Lower leg skin (tissue), 4 donors: ENCODE measurements around the gene CADPS2. TPM values are rescaled to one million over a fixed set of nuclear protein-coding genes. Genes with fewer than 3 reads are reported as not detected.

Source experiments
- DNase-seq, 2 donors: peaks; one replicate each; pipeline ENCODE4 v3.0.0-alpha.2; 2019; ENCODE audit warnings: low spot score in 2 of 2
- H3K4me3 ChIP-seq: fragments of 200-600 bp; sonication (generic); 2 replicates; pipeline ENCODE4 v1.5.1; 2017; ENCODE audit warnings: mild to moderate bottlenecking, low read depth; ENCODE audit not compliant: poor library complexity, severe bottlenecking
- POLR2A ChIP-seq, 2 donors: fragments of 450-650 bp; IDR thresholded peaks; one replicate each; pipeline ENCODE4 v1.6.1; 2016 to 2017; ENCODE audit warnings: antibody characterized with exemption in 2 of 2, mild to moderate bottlenecking in 1 of 2, moderate library complexity in 1 of 2
- WGBS, 2 donors: methylation state at CpG; one replicate each; pipeline ENCODE4 v1.1.5; 2018; 5-methylcytosine and 5-hydroxymethylcytosine counted together
- intact Hi-C: fragments of 100-400 bp; cut with DNase I; formaldehyde crosslinking; loops from one replicate; pipeline ENCODE4 v1.15.0; 2023; ENCODE audit warnings: low total_unique reads
- total RNA-seq, 4 donors: library from RNA; depleted of rRNA; stranded (reverse); fragments of >200 nt; gene quantifications; one replicate each; pipeline ENCODE4 v1.1.0, GENCODE V29; 2016
- TF ChIP-seq, protein P1 (sequence below), 3 donors: fragments of 450-650 bp; IDR thresholded peaks; one replicate each; pipeline ENCODE4 v1.5.1; 2016; ENCODE audit warnings: antibody characterized with exemption in 3 of 3, mild to moderate bottlenecking in 3 of 3, moderate library complexity in 2 of 3

CADPS2 gene
- total RNA-seq, 4 donors from 2014 or later = 4.1 to 11.6 (median 6.5) TPM

DNA sequence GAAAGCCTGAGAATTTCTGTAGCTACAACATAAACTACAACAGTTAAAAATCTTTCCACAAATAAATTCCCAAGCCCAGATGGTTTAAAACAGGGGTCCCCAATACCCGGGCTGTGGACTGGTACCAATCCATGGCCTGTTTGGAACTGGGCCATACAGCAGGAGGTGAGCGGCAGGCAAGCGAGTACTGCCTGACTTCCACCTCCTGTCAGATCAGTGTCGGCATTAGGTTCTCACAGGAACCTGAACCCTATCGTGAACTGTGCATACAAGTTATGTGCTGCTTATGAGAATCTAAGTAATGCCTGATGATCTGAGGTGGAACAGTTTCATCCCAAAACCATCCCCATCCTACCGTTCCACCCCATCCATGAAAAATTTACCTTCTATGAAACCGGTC is 421.0 kb downstream of the CADPS2 start:
- 91 to 93% methylated on average over 7 of the region's 7 CpGs for WGBS, 2 donors

DNA sequence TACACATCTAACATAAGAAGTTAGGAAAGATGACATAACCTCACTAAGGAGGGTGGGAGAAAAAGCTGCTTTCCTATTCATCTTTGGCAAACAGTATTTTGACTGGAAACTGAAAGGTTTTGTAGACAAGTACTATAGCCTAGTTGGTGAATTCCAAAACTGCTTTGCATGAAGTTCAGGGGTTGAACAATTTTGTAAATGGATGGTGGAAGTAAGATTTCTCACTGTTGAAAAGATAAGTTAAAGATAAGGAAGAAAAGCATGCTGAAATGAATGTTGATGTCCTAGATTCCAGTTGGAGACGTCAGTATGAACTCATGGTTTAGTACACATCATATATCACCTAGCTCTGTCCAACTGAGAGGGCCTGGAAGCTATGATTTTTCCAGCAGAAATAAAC is 422.6 kb downstream of the CADPS2 start:
- DNase-seq = no peak
- TF ChIP-seq, protein P1, sequence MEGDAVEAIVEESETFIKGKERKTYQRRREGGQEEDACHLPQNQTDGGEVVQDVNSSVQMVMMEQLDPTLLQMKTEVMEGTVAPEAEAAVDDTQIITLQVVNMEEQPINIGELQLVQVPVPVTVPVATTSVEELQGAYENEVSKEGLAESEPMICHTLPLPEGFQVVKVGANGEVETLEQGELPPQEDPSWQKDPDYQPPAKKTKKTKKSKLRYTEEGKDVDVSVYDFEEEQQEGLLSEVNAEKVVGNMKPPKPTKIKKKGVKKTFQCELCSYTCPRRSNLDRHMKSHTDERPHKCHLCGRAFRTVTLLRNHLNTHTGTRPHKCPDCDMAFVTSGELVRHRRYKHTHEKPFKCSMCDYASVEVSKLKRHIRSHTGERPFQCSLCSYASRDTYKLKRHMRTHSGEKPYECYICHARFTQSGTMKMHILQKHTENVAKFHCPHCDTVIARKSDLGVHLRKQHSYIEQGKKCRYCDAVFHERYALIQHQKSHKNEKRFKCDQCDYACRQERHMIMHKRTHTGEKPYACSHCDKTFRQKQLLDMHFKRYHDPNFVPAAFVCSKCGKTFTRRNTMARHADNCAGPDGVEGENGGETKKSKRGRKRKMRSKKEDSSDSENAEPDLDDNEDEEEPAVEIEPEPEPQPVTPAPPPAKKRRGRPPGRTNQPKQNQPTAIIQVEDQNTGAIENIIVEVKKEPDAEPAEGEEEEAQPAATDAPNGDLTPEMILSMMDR (IDR thresholded peaks at IDR 0.05) = no peak
- no peak for TF ChIP-seq POLR2A (IDR thresholded peaks at IDR 0.05)
- intact Hi-C loops = no loop called here
- no peak overlapping the region for H3K4me3 ChIP-seq
- 47 to 67% methylated on average over 1 of the region's 1 CpG for WGBS, 2 donors

More for the DNA sequence above, 421.0 kb downstream of the CADPS2 start:
- intact Hi-C loops = no loop called here
- TF ChIP-seq, protein P1 (IDR thresholded peaks at IDR 0.05) = no peak
- TF ChIP-seq POLR2A (IDR thresholded peaks at IDR 0.05) = no peak
- no peak overlapping the region for H3K4me3 ChIP-seq
- no peak for DNase-seq

DNA sequence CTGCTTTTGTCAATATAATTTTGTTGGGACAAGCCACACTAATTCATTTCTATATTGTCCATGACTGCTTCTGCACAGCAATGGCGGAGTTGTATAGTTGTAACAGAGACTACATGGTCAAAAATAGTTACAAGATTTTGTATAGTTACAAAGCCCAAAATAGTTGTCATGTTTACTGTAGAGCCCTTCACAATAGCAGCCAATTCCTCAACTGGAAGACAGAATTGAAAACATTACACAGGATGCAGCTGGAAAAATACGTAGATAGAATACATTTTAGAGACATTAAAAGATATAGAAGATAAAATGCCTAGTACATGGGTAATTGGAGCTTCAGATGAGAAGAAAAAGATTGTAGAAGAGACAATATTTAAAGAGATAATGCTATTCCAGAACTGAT is 425.3 kb downstream of the CADPS2 start:
- intact Hi-C loops = no loop called here
- 69 to 80% methylated on average over 2 of the region's 2 CpGs for WGBS, 2 donors
- TF ChIP-seq POLR2A (IDR thresholded peaks at IDR 0.05) = no peak
- TF ChIP-seq, protein P1 (IDR thresholded peaks at IDR 0.05) = no peak
- DNase-seq = no peak
- H3K4me3 ChIP-seq = no peak overlapping the region

DNA sequence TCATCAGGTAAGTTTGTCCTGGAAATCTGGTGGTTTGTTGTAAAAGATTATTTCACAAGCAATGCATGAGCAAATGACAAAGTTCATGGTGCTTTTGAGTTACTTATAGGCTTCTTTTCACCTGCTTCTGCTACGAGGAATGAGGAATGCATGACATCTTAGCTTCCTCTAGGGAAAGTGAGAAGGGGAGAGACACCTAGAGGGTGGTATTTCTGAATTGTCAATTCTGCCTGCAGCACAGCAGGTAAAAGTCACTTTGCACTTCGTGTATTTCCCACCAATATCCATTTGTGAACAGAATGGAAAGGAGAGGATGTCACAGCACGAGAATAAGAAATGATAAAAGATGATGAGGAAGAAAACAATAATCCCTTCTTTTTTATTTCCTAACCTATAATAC is 428.3 kb downstream of the CADPS2 start:
- 50 to 56% methylated on average over 3 of the region's 3 CpGs for WGBS, 2 donors
- intact Hi-C loops = no loop called here
- no peak overlapping the region for H3K4me3 ChIP-seq
- no peak for TF ChIP-seq POLR2A (IDR thresholded peaks at IDR 0.05)
- TF ChIP-seq, protein P1 (IDR thresholded peaks at IDR 0.05) = no peak
- no peak for DNase-seq

DNA sequence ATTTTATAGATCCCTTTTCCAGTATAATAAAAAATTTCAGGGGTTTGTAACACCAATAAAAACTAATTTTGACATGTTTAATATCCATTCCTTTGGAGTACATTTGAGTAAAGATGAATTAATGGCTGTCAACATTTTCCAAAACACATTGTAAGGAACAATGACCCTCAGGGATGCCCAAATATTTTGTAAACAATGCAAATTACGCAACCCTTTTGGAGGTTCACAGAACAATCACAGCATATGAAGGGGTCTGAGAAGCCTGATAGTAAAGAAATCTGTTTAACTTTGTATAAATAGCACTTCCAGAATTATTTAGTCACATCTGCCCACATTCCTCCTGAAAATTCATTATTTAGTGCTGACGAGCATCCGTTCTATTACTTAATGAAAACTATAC is 428.9 kb downstream of the CADPS2 start:
- 88 to 94% methylated on average over 3 of the region's 3 CpGs for WGBS, 2 donors
- intact Hi-C loops = no loop called here
- TF ChIP-seq, protein P1 (IDR thresholded peaks at IDR 0.05) = no peak
- no peak for TF ChIP-seq POLR2A (IDR thresholded peaks at IDR 0.05)
- H3K4me3 ChIP-seq = no peak overlapping the region
- no peak for DNase-seq

DNA sequence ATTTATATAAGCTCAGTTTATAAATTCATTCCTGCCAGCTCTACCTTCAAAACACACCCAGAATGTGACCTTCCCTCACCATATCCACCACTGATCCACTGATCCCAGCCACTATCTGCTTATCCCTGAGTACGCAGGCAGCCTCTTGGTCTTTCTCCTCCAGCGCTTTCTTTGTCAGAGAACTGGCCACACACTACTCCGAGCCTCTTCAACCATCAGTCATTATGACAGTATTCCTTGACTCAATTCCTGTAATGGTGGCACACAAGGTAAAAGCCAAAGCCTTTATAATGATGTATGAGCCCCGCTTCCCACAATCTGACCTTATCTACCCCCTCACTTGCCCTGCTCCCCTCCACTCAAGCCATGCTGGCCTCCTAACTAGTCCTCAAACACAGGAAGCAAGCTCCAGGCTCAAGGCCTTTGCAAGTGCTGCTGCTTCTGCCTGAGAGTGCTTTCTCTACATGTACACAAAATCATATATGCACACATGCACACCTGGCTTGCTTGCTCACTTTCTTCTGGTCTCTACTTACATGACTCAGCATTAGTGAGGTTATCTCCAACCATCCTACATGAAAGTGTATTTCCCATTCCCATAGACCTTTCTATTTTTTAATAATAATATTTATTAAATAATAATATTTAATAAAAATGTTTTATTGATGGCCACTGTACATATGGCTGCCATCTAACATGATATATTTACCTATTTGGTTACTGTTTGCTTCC is 431.3 kb downstream of the CADPS2 start:
- WGBS, 2 donors = 89 to 98% methylated on average over 4 of the region's 4 CpGs
- DNase-seq = no peak

More for the DNA sequence above, 431.3 kb downstream of the CADPS2 start:
- intact Hi-C loops = no loop called here
- TF ChIP-seq POLR2A (IDR thresholded peaks at IDR 0.05) = no peak
- TF ChIP-seq, protein P1 (IDR thresholded peaks at IDR 0.05) = no peak
- no peak overlapping the region for H3K4me3 ChIP-seq
